ENCODE results near the gene SUSD1.

Gene SUSD1

DNA sequence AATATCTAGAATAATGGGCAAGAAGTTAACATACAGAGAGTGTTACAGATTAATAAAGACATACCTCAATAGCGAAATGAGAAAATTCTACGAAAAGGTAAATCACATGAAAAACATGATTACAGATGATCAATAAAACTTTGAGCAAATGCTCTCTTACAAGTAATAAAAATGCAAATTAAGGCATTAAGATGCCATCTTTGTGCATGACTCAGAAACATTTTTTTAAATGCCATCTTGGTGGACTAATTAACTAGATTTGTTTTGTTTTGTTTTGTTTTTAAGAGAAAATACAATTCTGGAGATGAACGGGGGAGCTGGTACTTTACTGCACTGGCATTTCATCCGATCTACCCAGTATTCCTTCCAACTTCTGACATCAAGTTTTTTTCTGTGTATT is 130.2 kb downstream of the SUSD1 start:
- DNase-seq (ENCODE audit: low read depth), result no peak
- no peak overlapping the region for H3K4me3 ChIP-seq (ENCODE audit: low read depth, low read length)
- TF ChIP-seq, protein P1, sequence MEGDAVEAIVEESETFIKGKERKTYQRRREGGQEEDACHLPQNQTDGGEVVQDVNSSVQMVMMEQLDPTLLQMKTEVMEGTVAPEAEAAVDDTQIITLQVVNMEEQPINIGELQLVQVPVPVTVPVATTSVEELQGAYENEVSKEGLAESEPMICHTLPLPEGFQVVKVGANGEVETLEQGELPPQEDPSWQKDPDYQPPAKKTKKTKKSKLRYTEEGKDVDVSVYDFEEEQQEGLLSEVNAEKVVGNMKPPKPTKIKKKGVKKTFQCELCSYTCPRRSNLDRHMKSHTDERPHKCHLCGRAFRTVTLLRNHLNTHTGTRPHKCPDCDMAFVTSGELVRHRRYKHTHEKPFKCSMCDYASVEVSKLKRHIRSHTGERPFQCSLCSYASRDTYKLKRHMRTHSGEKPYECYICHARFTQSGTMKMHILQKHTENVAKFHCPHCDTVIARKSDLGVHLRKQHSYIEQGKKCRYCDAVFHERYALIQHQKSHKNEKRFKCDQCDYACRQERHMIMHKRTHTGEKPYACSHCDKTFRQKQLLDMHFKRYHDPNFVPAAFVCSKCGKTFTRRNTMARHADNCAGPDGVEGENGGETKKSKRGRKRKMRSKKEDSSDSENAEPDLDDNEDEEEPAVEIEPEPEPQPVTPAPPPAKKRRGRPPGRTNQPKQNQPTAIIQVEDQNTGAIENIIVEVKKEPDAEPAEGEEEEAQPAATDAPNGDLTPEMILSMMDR (IDR thresholded peaks at IDR 0.05; ENCODE audit: low read depth, low read length), result no peak
- TF ChIP-seq, protein P2, sequence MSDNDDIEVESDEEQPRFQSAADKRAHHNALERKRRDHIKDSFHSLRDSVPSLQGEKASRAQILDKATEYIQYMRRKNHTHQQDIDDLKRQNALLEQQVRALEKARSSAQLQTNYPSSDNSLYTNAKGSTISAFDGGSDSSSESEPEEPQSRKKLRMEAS (IDR thresholded peaks at IDR 0.05; ENCODE audit: low read depth, low read length), result no peak
- TF ChIP-seq POLR2A (IDR thresholded peaks at IDR 0.05; ENCODE audit: extremely low read depth, insufficient read length), result no peak
- no peak for TF ChIP-seq MYC (IDR thresholded peaks at IDR 0.05; ENCODE audit: low read depth, low read length)

DNA sequence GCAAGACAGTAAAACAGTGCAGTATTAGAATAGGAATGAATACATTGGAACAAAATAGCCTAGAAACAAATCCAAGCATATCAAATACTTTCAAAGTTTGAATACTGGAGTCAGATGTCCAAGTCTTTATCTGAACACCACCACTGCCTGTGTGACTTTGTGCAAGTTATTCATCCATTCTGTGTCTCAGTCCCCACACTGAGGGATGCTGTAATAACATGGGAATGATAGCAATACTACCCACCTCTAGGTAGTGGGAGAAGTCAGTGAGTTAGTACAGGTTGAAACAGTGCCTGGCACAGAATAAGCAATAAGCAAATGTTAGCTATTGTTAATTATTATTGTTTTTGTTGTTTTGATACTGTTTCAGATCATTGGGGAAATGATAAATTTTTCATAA is 130.9 kb downstream of the SUSD1 start:
- TF ChIP-seq POLR2A (IDR thresholded peaks at IDR 0.05; ENCODE audit: extremely low read depth, insufficient read length), result no peak
- no peak for TF ChIP-seq MYC (IDR thresholded peaks at IDR 0.05; ENCODE audit: low read depth, low read length)
- TF ChIP-seq, protein P1 (IDR thresholded peaks at IDR 0.05; ENCODE audit: low read depth, low read length), result no peak
- TF ChIP-seq, protein P2 (IDR thresholded peaks at IDR 0.05; ENCODE audit: low read depth, low read length), result no peak
- DNase-seq (ENCODE audit: low read depth), result no peak
- H3K4me3 ChIP-seq (ENCODE audit: low read depth, low read length), result no peak overlapping the region

DNA sequence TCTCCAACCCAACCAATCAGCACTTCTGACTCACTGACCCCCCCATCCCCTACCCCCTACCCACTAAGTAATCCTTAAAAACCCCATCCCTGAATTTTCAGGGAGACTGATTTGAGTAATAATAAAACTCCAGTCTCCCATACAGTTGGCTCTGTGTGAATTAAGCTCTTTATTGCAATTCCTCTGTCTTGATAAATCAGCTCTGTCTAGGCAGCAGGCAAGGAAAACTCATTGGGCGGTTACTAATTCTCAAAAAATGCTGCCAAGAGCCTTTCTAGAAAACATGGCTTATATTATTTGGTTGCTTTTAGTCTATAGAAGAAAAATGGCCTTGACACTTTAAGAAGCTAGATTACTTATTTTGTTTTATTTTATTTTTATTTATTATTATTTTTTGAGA is 131.7 kb downstream of the SUSD1 start:
- DNase-seq (ENCODE audit: low read depth), result no peak
- no peak overlapping the region for H3K4me3 ChIP-seq (ENCODE audit: low read depth, low read length)
- TF ChIP-seq, protein P2 (IDR thresholded peaks at IDR 0.05; ENCODE audit: low read depth, low read length), result no peak
- TF ChIP-seq MYC (IDR thresholded peaks at IDR 0.05; ENCODE audit: low read depth, low read length), result no peak

DNA sequence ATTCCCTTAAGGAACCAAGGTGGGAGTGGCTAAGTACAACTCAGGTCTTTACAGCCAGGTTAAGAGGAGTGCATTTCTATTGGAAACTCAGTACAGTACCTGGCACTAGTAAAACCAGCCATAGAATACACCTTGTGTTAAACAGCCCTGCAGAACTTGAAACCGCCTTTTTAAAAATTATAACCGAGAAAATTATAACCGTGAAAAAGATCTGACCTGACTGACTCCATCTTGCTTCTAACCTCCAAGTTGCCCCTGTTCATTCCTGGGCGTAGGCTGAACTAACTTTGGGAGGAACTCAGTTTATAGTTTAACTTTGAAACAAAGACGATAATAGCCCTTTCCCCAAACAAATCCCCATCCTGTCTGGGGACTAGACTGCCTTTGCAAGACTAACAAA is 132.3 kb downstream of the SUSD1 start:
- no peak overlapping the region for H3K4me3 ChIP-seq (ENCODE audit: low read depth, low read length)
- DNase-seq (ENCODE audit: low read depth), result no peak
- TF ChIP-seq, protein P2 (IDR thresholded peaks at IDR 0.05; ENCODE audit: low read depth, low read length), result no peak
- TF ChIP-seq MYC (IDR thresholded peaks at IDR 0.05; ENCODE audit: low read depth, low read length), result no peak
- no peak for TF ChIP-seq POLR2A (IDR thresholded peaks at IDR 0.05; ENCODE audit: extremely low read depth, insufficient read length)
- TF ChIP-seq, protein P1 (IDR thresholded peaks at IDR 0.05; ENCODE audit: low read depth, low read length), result no peak

DNA sequence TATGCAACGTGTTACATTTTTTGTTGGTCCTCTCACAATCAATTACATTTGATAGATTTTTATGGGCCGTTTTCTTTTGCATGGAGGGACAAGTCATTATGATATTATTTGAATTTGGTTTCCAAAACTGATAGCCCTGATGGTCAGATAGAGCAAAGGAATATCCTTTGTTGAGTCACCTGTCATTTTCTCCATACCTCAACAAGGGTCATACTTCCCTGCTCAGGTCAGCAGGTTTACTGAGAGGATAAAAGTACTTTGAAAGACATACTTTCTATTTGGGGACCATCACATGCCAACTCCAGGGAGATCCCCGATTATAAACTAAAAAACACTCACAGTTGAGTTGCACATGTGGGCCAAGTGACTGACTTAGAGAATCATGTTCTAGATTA is 132.9 kb downstream of the SUSD1 start:
- DNase-seq (ENCODE audit: low read depth), result no peak
- no peak overlapping the region for H3K4me3 ChIP-seq (ENCODE audit: low read depth, low read length)
- TF ChIP-seq MYC (IDR thresholded peaks at IDR 0.05; ENCODE audit: low read depth, low read length) (no peak), POLR2A (IDR thresholded peaks at IDR 0.05; ENCODE audit: extremely low read depth, insufficient read length) (no peak)
- TF ChIP-seq, protein P2 (IDR thresholded peaks at IDR 0.05; ENCODE audit: low read depth, low read length), result no peak
- TF ChIP-seq, protein P1 (IDR thresholded peaks at IDR 0.05; ENCODE audit: low read depth, low read length), result no peak

DNA sequence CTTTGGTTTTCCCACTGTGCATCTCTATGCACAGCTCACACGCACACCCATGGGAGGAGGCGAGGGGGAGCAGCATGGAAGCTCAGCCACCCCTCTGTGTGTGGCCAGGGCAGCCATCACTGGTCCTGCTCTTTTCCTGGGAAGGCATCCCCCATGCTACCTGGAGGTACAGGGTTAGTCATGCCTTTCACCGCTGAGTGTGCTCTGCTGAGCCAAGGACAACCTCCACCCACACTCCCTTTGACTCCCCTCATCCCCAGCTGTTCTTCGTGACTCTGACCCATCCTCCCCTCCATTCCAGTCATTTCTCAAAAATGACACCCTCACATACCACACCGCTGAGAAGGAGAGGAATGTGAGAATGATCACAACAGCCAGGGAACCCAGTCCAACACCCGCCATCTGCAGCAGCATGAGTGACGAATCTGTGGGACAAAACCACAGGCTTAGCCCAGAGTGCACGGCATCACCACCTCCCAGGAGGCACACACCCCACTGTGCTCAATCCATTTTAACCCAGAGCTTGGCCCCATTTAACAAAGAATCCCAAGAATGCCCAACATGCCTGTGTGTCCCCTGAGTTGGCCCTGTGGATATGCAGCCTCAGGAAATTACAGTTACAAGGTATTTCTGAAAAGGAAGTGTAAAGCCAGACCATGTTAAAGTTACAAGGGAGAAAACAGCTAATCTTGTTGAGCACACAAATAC is 133.4 kb downstream of the SUSD1 start:
- TF ChIP-seq POLR2A (IDR thresholded peaks at IDR 0.05; ENCODE audit: extremely low read depth, insufficient read length) (no peak), MYC (IDR thresholded peaks at IDR 0.05; ENCODE audit: low read depth, low read length) (no peak)
- TF ChIP-seq, protein P2 (IDR thresholded peaks at IDR 0.05; ENCODE audit: low read depth, low read length), result no peak
- TF ChIP-seq, protein P1 (IDR thresholded peaks at IDR 0.05; ENCODE audit: low read depth, low read length), result no peak
- no peak for DNase-seq (ENCODE audit: low read depth)
- H3K4me3 ChIP-seq (ENCODE audit: low read depth, low read length), result no peak overlapping the region
